IMR-90 (cell line): ENCODE data around the gene SEC22B. TPM values are rescaled to one million over a fixed set of nuclear protein-coding genes. Genes with fewer than 3 reads are reported as not detected.
"Not testable (repeated sequence)": the region's sequence is repeated elsewhere in the genome, so short reads cannot be mapped to it uniquely, and the experiment has no call there.

Experiments used
- ATAC-seq: fragments of 200-7000 bp; cut with Tn5 transposase; 2 replicates; pipeline ENCODE4 v1.9.1; 2020; ENCODE audit warnings: low read depth, mild to moderate bottlenecking, moderate library complexity
- BruUV-seq: library from RNA; stranded (reverse); fragments of 400-500 nt; replicated peaks from 2 replicates; lab custom pipeline; 2021; lab: Mats Ljungman, UMichigan
- CTCF ChIA-PET: fragments of 300-600 bp; formaldehyde crosslinking; extraction: SDS; loops from one replicate; lab custom pipeline; 2021; ENCODE audit warnings: antibody characterized with exemption; lab: Yijun Ruan, JAX
- POLR2A ChIA-PET: fragments of 300-600 bp; sonication (Branson Sonifier 250); formaldehyde crosslinking; loops from one replicate; lab custom pipeline; 2022; ENCODE audit warnings: antibody characterized with exemption; ENCODE audit not compliant: unreplicated experiment; lab: Charles Lee
- DNase-seq: peaks from one replicate; pipeline ENCODE4 v3.0.0; 2013
- H2AFZ ChIP-seq: replicated peaks from 2 replicates; pipeline ENCODE3; 2013; ENCODE audit warnings: low read length, mild to moderate bottlenecking; ENCODE audit not compliant: poor library complexity
- H2AK5ac ChIP-seq: 2 replicates; pipeline ENCODE4 v1.6.1; 2013; ENCODE audit warnings: low read depth, low read length, inconsistent platforms
- H2AK9ac ChIP-seq: replicated peaks from 2 replicates; pipeline ENCODE3; 2013; ENCODE audit warnings: mild to moderate bottlenecking, low read depth, low read length, moderate library complexity; ENCODE audit not compliant: poor library complexity
- H2BK120ac ChIP-seq: 2 replicates; pipeline ENCODE4 v1.6.1; 2013; ENCODE audit warnings: low read depth, low read length, inconsistent platforms
- H2BK15ac ChIP-seq: 3 replicates; pipeline ENCODE4 v1.6.1; 2013; ENCODE audit warnings: low read depth, low read length, inconsistent platforms
- H2BK20ac ChIP-seq: 2 replicates; pipeline ENCODE4 v1.6.1; 2013; ENCODE audit warnings: low read depth, mild to moderate bottlenecking, inconsistent platforms, low read length, moderate library complexity
- H2BK5ac ChIP-seq: 2 replicates; pipeline ENCODE4 v1.6.1; 2013; ENCODE audit warnings: mild to moderate bottlenecking, low read depth, low read length, inconsistent platforms; ENCODE audit not compliant: poor library complexity, severe bottlenecking
- H3K14ac ChIP-seq: replicated peaks from 2 replicates; pipeline ENCODE4 v1.6.1; 2013; ENCODE audit warnings: low read depth, low read length, inconsistent platforms
- H3K18ac ChIP-seq: 2 replicates; pipeline ENCODE4 v1.6.1; 2013; ENCODE audit warnings: low read depth, low read length, control low read depth
- H3K23ac ChIP-seq: 2 replicates; pipeline ENCODE4 v1.6.1; 2013; ENCODE audit warnings: low read depth, low read length, inconsistent platforms
- H3K27ac ChIP-seq: 2 replicates; pipeline ENCODE4 v1.5.1; 2013; ENCODE audit warnings: mild to moderate bottlenecking, control low read depth, low read length; ENCODE audit not compliant: insufficient read depth
- H3K27me3 ChIP-seq: 2 replicates; pipeline ENCODE4 v1.6.1; 2013; ENCODE audit warnings: low read length; ENCODE audit not compliant: control insufficient read depth, insufficient read depth
- H3K36me3 ChIP-seq: 2 replicates; pipeline ENCODE4 v1.6.1; 2013; ENCODE audit warnings: low read length, mixed read lengths; ENCODE audit not compliant: control insufficient read depth, insufficient read depth
- H3K4ac ChIP-seq: 2 replicates; pipeline ENCODE4 v1.6.1; 2013; ENCODE audit warnings: low read depth, low read length, inconsistent platforms
- H3K4me1 ChIP-seq: 2 replicates; pipeline ENCODE4 v1.6.1; 2013; ENCODE audit warnings: low read length, mixed read lengths; ENCODE audit not compliant: control insufficient read depth, insufficient read depth
- H3K4me2 ChIP-seq: 2 replicates; pipeline ENCODE4 v1.6.1; 2013; ENCODE audit warnings: low read depth, mild to moderate bottlenecking, control low read depth, low read length, moderate library complexity
- H3K4me3 ChIP-seq: 2 replicates; pipeline ENCODE4 v1.5.1; 2013; ENCODE audit warnings: low read depth, mild to moderate bottlenecking, control low read depth, low read length, moderate library complexity; ENCODE audit not compliant: insufficient read depth
- H3K56ac ChIP-seq: 2 replicates; pipeline ENCODE4 v1.6.1; 2013; ENCODE audit warnings: low read length, inconsistent platforms; ENCODE audit not compliant: insufficient read depth; ENCODE audit errors: extremely low read depth
- H3K79me1 ChIP-seq, 2 experiments: 2 replicates each; pipeline ENCODE4 v1.6.1; 2013; ENCODE audit warnings: low read length in 2 of 2, inconsistent platforms in 1 of 2, low read depth in 1 of 2
- H3K9ac ChIP-seq: 2 replicates; pipeline ENCODE4 v1.6.1; 2013; ENCODE audit warnings: low read depth, low read length, control low read depth
- H3K9me1 ChIP-seq: 2 replicates; pipeline ENCODE4 v1.6.1; 2013; ENCODE audit warnings: low read length, inconsistent platforms; ENCODE audit not compliant: insufficient read depth
- H3K9me3 ChIP-seq: 2 replicates; pipeline ENCODE4 v1.6.1; 2013; ENCODE audit warnings: low read length; ENCODE audit not compliant: control insufficient read depth, insufficient read depth
- H4K20me1 ChIP-seq: 2 replicates; pipeline ENCODE4 v1.6.1; 2013; ENCODE audit warnings: low read length, inconsistent platforms; ENCODE audit not compliant: insufficient read depth
- H4K5ac ChIP-seq: 2 replicates; pipeline ENCODE4 v1.6.1; 2013; ENCODE audit warnings: mild to moderate bottlenecking, low read depth, low read length, control low read depth
- H4K8ac ChIP-seq, 2 experiments: 2 replicates each; pipeline ENCODE4 v1.6.1; 2013; ENCODE audit warnings: low read depth in 2 of 2, low read length in 2 of 2, control low read depth in 1 of 2, inconsistent platforms in 1 of 2
- H4K91ac ChIP-seq: 2 replicates; pipeline ENCODE4 v1.6.1; 2013; ENCODE audit warnings: low read depth, low read length, inconsistent platforms; ENCODE audit not compliant: insufficient read depth
- WGBS, 2 experiments: methylation state at CpG; one replicate each; pipeline versions ENCODE4 v1.1.5 to v1.1.7; 2013; ENCODE audit warnings: missing lambda C conversion rate in 2 of 2; ENCODE audit not compliant: insufficient read length in 1 of 2; ENCODE audit errors: extremely low coverage in 2 of 2; 5-methylcytosine and 5-hydroxymethylcytosine counted together
- dilution Hi-C: fragments of 300-500 bp; cut with HindIII; formaldehyde crosslinking; loops from one replicate; pipeline ENCODE4 v1.14.3; 2018; ENCODE audit warnings: low sequenced_read_pairs; ENCODE audit not compliant: unreplicated experiment
- in situ Hi-C: fragments of 300-500 bp; cut with MboI; formaldehyde crosslinking; loops from 3 replicates; pipeline ENCODE4 v1.14.3; 2019; ENCODE audit warnings: low sequenced_read_pairs, inconsistent platforms, mixed read lengths
- intact Hi-C: fragments of 100-400 bp; cut with micrococcal nuclease; formaldehyde crosslinking; loops from 2 replicates; pipeline ENCODE4 v1.10.0; 2022
- polyA plus RNA-seq, 3 experiments: library from polyadenylated mRNA; depleted of rRNA; stranded (reverse); fragments of >200 nt; gene quantifications; 2 replicates each; pipeline ENCODE4 v1.2.3, GENCODE V29; 2012; ENCODE audit warnings: low replicate concordance in 1 of 3
- total RNA-seq: library from RNA; depleted of rRNA; stranded (reverse); fragments of >200 nt; gene quantifications from 2 replicates; pipeline ENCODE4 v1.2.3, GENCODE V29; 2012

The SEC22B gene
- total and polyA plus RNA-seq, 2 of the 4 experiments (the other 2 are of a cell fraction), result 35.9 to 57.4 TPM

- H2AFZ ChIP-seq, H4K8ac ChIP-seq, H3K56ac ChIP-seq, H3K79me1 ChIP-seq, H3K9ac ChIP-seq, H2BK120ac ChIP-seq, H3K4ac ChIP-seq, POLR2A ChIA-PET, H2BK20ac ChIP-seq, H3K9me3 ChIP-seq, H4K5ac ChIP-seq, DNase-seq, H3K36me3 ChIP-seq, intact Hi-C loops, H2BK15ac ChIP-seq, H3K14ac ChIP-seq, H2BK5ac ChIP-seq, H3K27ac ChIP-seq, H3K4me2 ChIP-seq, BruUV-seq, H2AK5ac ChIP-seq, H3K27me3 ChIP-seq, CTCF ChIA-PET, H3K4me3 ChIP-seq, H3K23ac ChIP-seq, H4K20me1 ChIP-seq, H3K9me1 ChIP-seq, H3K4me1 ChIP-seq, H4K91ac ChIP-seq, H2AK9ac ChIP-seq, in situ Hi-C loops, dilution Hi-C loops, H3K18ac ChIP-seq: not testable (repeated sequence)
- ATAC-seq, result peak; percentile 95
- WGBS, 2 experiments, result no CpG with 5 or more reads among the region's 3 CpGs
Measured at GRCh38 chr1:120111771-120112170, 64.5 kb downstream of the SEC22B start.

DNA sequence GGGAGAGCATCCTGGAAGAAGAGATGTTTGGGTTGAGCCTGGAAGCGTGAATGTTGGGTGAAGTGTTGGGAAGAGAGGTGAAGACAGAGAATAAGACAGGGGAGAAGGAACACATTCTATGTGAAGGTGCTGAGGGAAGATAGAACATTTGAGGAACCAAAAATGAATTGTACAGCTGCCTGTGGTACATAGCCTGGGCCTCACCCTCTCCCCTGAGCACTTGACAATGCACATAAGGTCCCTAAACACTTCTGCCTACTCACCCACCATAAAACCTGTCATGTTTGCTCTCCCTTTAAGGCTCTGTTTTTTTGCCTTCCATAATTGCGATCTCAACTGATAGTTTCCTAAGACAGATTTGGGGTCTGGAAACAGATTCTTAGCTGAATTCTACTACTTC, 65.3 kb downstream of the SEC22B start:
- H2BK5ac ChIP-seq, H2BK20ac ChIP-seq, H2BK15ac ChIP-seq, H3K27ac ChIP-seq, H3K27me3 ChIP-seq, H4K5ac ChIP-seq, H3K9me3 ChIP-seq, H4K91ac ChIP-seq, H3K9ac ChIP-seq, POLR2A ChIA-PET, H2BK120ac ChIP-seq, H3K9me1 ChIP-seq, H3K4me3 ChIP-seq, H4K20me1 ChIP-seq, H3K23ac ChIP-seq, H2AK9ac ChIP-seq, H2AFZ ChIP-seq, BruUV-seq, DNase-seq, H3K4ac ChIP-seq, dilution Hi-C loops, H3K14ac ChIP-seq, H2AK5ac ChIP-seq, H4K8ac ChIP-seq, H3K56ac ChIP-seq, intact Hi-C loops, H3K79me1 ChIP-seq, H3K4me1 ChIP-seq, ATAC-seq, H3K18ac ChIP-seq, H3K4me2 ChIP-seq, in situ Hi-C loops, CTCF ChIA-PET, H3K36me3 ChIP-seq: not testable (repeated sequence)
- no CpG with 5 or more reads among the region's 2 CpGs for whole genome bisulfite sequencing, 2 experiments
